SIG-M5 (cell line): ENCODE results near the gene CDX2.

ENCODE experiments used
- DNase-seq: peaks from one replicate; lab custom pipeline; 2025; lab: John Stamatoyannopoulos, UW

Gene CDX2

DNA sequence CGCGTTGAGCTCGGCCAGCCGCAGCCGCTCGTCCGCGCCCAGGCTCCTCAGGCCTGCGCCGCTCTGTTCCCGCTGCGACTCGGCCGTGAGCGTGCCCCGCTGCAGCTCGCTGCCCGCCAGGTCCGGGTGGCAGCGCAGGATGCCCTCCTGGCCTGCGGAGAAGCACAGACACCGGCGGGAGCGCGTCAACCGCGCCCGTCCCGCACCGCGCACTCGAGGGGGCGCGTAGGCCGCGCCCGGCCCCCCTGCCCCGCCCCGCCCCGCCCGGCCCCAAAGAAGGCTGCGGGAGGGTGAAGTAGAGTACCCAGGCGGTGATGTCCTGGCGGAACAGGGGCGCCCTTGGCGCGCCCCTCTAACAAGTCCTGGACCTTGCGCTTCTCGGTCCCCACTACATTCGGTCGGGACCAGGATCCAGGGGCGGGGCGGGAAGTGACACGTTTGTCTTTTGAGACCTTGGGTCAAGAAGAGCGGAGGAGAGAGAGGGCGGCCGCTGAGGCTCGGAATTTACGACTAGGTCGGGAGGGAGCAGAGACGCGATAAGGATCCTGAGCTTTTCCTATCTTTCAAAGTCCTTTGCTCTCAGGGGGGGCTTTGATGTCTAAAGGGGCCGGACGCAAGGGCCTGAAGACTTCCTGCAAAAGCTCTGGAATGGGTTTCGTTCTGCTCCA lies 9.3 kb upstream of the CDX2 start:
- DNase-seq, result no peak

DNA sequence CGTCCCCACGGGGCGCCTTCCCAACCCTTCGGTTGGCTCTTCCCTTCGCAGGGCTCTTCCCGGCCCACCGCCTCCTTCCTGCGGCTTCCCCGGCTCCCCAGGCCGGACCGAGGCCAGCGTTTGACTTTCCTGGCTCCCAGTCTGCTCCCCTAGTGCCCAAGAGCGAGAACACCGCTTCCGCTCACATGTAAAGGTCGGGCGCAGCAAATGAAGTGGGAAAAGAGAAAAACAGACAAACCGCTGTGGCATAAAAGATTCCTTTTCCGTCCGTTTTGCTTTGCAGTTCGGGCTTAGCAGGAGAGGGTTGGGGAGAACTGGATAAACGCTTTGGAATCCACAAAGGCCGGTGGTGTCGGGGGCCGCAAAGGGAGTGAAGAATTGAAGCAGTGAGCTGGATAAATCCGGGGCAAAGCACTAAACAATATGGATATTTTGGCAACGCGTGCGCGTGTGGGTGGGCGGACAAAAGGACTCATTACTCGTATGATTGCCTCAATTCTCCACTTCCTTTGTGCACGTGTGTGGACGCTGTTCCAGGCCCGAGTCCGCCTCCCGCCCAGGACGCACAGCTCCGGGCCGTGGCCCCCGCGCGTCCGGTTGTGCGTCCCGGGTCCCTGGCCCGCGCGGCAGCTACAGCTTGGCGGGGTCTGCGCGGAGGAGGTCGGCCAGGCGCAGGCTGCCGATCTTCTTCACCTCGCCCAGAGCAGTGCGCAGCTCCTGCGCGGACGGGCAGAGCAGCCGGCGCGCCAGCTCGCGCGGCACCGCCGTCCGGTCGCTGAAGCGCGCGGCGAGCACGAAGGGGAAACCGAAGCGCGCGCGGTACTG lies 8.6 kb upstream of the CDX2 start:
- no peak for DNase-seq

DNA sequence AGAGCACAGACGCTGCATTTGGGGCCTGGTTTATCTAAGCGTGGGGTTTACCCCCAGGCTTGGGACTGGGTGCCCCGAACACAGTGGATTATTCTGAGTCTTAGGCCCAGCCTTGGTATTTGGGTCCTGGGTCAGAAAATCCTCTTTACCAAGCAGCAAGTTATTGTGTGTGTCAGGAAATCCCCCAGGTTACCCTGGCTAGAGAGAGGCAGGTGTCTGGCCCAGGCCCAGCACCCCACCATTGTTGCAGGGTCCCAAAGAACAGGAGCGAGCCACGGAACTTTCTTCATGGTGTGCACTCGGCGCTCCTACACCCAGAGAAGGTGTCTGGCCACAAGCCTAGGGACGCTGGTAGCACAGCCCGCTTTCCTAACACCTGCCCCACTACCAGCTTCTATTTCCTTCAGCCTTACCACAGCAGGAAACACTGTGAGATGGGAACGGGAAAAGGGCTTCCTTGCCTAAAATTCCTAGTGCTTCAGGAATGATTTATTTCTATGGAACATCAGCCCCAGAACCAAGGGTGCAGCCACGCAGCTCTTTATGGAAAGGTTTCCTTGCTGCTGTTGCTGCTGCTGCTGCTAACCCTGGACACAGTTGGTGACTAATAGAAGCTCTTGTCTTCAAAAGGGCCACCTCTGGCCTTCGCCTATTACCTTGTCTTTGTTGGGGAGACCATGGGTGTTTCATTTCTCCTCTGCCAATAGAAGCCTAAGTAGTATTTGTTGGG lies 7.4 kb upstream of the CDX2 start:
- no peak for DNase-seq

DNA sequence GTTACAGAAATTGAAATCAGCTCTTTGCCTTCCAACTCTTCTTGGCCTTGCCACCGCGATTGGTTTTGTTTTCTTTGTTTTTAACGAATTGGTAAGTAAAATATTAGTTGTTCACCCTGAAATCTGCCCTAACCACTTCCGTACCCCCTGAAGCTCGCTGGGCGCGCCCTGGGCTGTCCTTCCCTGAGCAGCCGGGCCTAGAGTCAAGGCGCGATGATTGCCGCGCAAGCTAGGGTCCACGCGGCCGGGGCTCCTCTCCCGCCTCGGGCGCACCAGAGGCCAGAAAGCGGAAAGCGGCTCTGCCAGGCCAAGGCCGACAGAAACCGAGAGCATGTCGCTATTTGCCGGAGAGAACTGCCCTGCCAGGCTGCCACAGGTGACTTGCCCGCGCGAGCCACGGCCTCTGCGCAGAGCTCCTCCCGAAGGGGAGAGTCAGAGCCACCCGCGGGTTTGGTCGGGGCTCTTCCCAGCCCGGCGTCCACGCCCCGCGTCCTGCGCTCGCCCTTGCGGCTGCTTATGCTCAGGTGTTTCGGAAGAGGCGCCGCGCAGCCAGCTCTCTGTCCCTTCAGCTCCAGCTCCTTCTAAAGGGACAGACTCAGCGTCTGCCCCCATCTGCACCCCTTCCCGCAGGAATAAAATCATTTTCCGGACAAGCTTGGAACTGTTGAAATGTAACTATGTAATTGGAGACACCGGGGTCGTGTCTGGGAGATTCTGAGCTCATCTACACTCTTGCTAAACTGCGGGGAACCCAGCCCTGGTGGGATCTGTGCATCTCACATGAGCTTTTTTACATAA lies 6.6 kb upstream of the CDX2 start:
- DNase-seq, result no peak

DNA sequence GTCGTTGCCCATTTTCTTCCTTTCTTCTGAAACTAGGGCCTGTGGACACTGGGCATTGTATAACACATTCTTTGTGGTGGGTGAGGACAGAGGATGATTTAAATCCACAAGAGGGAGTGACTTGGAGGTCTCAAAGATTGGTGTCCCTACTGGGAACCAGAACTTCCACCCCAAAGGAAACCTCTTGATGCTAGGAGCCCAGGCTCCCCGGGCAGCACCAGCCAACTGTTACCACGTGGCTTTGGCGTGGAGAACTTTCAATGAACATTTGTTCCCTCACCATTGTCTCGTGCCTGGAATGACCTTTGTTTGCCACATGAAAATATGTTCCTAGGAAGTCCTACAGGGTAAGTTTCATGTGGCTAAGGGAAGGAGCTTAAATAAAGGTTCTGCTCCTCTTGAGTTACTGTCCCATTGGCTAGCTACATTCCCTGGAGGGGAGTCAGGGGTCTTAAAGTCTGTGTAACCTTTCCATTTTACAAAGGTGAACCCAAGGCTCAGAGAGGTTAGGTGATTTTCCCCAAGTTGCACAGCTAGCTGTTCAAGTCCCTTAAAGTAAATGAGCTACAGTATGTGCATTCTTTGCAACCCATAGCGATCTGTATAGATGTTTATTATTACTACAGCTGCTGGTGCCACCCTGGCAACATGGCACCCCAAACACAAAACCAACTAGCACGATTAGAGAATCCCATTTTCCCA lies 5.0 kb upstream of the CDX2 start:
- no peak for DNase-seq

DNA sequence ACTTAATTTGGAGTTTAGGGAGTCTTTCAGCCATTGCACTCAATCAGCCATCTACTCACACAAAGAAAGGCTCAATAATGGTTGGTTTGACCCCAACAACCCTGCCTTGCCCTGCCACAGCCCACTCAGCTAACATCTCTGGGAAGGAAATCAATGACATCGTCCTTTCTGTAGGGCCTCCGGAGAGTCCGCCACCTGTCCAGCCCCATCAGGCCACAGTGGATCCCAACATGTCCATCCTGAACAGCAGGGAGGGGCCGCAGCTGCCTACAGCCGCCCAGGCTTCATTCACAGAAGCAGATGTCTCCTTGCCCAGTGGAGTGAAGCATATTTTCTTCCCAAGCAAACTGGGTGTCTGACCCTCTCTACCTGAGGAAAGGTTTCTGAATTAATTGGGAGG lies 4.2 kb upstream of the CDX2 start:
- DNase-seq, result no peak

DNA sequence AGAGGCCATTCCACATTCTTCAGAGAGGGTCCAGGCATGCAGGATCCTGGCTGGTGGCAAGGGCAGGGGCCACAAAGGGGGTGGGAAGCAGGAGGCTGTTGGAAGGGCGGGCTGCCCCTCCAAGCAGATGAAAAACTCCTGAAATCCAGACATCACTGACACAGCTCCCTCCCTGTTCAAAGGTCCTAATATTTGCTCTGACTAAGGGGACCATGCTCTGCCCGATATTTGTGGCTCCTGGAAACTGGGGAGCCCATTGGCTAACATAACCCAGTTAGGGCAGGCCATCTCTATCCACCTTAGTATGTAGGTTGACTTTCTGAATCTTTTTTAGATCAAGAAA lies 3.3 kb upstream of the CDX2 start:
- no peak for DNase-seq

DNA sequence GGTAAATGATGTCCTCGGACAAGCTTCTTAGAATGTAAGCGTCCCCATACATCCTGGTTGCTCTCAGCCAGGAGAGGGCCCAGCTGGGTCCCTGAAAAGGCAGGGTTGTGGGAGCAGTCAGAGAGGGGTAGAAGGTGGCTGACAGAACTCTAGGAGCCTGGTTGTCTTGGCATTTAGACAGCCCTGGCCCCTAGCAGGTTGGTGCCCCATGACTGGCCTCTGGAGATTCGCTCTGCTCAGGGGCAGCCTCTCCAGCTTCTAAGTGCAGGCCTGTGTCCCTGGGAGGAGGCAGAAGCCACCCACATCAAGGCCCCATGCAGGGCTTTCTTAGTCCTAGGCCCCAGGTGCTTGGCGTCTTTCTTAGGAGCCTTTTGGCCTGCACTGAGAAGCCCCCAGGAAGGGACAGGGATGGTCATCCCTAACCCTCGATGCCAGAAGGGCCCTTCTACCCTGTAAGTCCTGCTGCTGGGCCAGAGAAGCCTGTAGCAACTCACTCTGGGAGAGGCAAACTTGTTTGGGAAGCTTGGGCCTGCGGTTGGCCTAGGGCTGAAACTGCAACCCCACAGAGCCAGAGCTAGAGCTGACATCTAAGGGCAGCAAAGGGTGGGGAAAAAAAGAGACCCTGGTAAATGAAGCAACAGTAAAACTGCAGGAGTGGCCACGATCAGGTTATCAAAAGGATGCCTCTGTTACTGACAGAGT lies 2.8 kb upstream of the CDX2 start:
- DNase-seq, result no peak

DNA sequence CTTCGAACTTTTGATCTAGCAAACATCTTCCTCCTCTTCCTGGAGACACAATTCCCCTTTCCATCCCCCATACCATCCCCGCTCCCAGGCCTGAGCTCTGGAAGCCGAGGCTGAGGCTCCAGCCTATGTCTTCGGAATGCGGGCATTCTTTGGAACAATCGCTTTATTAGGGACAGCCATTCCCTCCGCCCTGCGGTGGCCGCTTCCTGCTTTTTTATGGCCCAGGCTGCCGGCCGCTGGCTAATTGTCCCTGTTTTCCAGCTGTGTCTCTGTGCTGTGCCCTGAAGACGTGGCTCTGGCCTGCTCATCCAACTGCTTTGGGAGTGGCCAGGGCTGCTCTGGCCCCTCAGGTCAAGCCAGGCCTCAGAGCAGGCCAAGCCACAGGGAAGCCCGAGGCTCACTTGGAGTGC lies 2.1 kb upstream of the CDX2 start:
- no peak for DNase-seq

DNA sequence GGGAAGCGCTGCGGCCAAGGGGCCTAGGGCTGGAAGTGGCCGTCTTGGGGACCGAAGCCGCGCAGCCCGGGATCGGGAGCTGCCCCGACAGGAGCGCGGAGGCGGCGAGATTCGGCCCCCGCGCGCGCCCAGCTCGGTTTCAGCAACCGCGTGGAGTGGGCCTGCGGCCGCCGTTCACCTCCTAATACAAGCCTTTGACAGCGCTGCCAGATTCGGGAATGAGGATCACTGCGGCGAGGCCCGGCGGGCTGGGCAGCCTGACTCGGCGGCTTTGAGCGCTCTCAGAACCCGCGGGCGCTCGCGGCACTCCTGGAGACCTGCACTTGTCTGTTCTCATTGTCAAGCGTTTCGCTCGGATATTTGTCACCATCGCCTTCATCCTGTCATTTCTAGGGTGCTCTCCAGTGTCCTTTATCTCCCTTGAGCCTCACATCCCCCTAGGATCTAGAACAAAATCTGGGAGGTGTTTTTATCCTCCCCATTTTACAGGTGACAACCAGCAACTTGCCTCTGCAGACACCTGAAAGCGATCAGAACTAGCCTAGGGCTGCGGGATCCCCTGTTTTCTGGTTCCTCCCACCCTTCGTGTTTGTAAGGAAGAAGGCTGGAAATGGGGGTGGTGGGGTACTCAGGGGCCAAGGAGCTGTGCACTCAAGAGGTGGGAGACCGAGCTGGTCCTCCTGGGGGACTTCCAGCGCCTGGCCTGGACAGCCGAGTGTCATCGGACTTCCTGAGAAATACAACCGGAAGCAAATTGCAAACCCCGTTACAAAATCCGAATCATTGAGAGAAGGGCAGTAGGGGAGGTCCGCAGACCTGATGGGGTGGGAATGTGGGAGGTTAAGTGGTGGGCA lies 1.5 kb upstream of the CDX2 start:
- no peak for DNase-seq

DNA sequence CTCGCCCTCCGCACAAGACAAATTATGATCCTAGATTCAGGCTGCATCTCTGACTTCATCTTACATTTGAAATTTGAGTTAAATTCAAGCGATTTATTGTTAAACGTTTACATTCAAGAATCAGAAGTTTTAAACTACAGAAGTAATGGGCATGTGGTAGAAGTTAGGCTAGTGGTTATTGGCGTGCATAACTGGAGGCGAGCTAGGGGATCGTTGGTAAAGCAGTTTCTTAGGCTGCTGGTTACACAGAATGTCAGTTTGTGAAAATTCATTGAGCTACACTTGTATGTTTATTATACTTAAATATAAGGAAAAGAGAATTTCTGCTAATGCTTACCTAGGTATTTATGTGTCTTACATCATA lies 733 bp upstream of the CDX2 start:
- no peak for DNase-seq

DNA sequence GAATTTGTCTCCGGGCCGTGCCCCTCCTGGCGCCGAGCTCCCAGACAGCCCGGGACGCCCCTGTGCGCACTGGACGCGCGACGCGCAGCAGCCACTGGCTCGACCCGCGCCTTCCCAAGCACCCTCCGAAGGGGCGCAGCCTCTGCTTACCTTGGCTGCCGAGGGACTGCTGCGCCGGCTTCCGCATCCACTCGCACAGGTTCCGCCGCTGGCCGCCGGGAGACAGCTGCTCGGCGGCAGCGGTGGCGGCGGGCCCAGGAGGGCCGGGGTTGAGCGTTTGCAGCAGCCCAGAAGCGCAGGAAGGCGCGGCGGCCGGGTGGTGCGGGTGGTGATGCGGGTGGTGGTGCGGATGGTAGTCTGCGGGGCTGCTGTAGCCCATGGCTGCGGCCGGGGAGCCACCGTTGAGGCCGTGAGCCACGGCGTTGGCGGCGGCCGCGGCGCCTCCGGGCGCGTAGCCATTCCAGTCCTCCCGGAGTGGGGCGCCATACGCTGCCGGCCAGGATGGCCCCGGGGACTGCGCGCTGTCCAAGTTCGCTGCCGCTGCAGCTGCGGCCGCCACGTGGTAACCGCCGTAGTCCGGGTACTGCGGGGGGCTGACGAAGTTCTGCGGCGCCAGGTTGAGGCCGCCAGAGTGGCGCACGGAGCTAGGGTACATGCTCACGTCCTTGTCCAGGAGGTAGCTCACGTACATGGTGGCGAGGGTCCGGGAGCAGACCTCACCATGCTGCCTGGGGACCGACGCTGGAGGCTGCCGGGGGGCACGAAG lies 616 bp downstream of the CDX2 start:
- no peak for DNase-seq

DNA sequence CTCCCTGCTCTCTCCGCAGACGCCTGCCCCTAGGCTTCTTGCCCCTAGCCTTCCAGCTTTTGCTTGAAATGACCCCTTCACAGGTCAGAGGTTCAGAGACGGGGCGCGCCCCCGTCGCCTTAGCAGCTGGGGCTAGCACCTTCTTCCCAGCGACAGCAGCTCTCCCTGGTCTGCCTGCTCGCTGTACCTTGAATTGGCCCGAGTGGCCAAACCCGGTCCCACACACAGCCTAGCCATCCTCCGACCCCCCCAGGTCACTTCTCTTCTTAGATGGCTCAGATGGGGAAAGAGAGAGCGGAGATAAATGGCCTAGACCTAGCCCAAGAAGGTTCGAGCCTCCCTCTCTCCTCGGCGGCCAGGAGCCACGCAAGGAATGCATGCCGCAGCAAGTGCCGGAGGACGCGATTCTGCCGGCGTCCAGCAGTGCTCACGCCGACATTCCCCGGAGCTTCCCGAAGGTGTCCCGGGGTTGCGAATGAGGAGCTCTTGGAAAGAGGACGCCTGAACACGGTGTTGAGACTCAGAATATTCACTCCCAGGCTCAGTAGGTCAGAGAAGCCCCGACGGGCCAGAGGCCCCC lies 1.3 kb downstream of the CDX2 start:
- DNase-seq, result no peak

DNA sequence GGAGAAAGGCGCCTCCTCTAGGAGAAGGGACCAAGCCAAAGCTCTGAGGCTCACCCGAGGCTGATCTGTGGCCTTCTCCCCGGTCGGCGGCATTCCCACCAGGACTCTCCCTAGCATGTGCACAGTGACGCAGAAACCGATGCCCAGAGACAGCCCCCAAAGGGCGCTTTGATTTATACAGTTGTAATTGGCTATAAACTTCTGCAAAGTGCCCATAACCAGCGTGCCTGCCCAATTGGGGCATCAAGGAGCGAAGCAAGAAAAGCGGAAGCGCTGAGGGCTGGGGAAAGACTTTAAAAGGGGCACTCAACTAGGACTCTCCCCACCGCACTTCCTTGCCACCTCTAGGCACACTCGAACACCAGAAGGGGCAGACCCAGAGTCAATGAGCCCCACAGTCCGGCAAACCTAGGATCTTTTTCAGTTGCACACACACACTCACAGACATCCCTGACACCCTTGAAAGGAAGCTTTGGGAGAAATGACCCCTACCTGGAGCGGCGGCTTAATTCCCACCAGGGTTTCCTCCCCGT lies 1.8 kb downstream of the CDX2 start:
- DNase-seq, result no peak

DNA sequence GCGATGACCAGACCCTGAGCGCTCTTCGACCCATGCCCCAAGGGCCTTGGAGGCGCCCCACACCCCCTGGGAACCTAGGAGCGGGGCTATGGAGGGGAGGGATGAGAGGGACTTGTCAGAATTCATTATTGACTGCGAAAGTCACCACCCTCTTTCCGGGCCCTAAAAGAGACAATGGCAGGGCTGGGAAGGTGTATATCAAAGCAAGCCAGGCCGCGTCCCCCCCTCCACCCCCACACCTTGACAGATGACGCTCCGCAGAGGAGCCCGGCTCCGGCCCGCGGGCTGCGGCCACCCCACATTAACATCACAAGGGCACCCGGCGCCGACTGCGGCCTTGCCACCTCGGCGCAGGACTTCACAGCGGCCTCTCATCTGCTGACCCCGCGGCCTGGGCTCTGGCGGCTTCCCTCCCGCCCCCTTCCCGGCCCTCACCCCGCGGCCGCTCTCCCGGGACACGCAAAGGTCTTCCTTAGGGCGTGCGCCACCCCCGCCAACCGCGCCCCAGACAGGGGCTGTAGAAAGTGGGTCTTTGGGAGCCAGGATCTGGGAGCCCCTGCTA lies 2.4 kb downstream of the CDX2 start:
- no peak for DNase-seq

DNA sequence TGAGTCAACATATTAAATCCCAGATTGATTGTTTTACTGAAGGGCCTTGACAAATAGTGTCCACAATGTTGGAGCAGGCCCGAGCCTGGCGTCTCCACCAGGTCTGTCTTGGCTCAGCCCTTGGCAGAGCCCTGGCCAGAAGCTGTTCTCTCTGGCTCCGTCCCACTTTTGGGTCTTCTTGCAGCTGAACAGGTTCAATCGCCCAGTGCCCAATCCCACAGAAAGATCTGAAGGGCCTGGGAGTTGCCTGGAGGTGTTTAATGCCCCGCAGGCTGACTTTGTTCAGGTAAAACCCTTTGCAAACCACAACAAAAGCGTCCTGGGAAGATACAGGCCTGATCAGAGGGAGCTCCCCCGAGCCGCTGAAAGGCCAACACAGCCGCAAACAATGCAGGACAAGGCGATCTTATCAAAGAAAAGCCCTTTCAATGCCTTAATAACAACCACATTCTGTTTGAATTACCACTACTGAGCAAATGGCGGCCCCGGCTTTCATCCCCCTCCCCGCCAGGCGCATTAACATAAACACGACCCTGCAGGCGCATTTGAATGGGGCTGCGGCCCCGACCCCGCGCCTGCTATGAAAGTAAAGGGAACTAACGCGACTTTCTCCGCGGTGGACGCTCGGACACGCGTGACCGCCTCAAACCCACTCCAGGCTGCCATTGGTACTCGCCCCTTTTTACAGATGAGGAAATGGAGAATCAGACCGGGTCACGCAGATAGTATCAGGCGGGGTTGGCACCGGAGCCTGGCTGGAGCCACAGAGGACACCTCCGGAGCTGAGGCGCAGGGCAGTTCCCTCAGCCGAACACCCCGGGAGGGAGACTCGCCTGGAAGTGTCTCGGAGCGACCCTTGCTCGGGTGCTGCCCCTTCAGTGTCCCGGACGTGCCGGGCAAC lies 3.1 kb downstream of the CDX2 start:
- DNase-seq, result no peak

DNA sequence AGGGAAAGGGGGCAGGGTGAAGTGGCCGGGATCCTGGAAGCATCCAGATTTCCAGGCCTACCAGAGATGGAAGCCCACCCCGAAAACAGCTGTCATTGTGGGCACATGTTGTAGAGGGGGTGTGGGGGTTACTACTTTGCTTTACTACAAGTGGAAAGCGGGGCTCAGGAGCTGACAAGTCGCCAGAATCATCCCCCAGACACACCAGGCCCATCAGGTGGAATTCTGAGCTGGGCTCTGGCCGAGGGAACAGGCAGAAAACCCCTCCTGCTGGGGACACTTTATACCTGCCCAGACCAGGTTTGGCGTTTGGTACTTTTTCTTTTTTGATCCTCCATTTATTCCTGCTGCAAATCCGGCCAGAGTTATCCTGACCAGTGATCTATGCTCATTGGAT lies 3.8 kb downstream of the CDX2 start:
- DNase-seq, result no peak
